HG02763 (cell line): ENCODE results near the gene MYL10.

Source experiments
- ATAC-seq: cut with Tn5 transposase; IDR thresholded peaks from one replicate; pipeline ENCODE4 v1.9.1; 2021; ENCODE audit warnings: mild to moderate bottlenecking, moderate library complexity; ENCODE audit not compliant: unreplicated experiment

MYL10 gene

DNA sequence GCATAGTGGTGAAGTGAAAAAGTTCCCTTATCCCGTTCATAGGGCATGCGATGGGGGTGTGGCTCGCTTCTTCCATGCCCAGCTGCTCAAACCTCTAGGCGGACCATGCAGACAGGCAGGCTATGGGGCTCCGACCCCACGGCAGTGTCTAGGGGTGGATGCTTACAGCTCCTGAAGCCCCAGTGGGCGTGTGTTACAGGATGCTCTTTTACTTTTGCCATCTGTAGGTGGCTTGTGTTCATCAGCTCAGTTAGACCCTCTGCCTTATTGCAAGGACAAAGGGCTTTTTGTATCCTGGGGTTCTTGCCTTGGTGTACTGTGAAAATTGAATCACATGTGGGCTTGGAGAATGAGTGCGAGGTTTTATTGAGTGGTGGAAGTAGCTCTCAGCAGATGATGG, at the start of gene MYL10:
MYL10 (minus strand) TSS at position 126 of the 400 bp plus-strand sequence. CDS start 178 bp downstream, outside the sequence.
- ATAC-seq: no peak

DNA sequence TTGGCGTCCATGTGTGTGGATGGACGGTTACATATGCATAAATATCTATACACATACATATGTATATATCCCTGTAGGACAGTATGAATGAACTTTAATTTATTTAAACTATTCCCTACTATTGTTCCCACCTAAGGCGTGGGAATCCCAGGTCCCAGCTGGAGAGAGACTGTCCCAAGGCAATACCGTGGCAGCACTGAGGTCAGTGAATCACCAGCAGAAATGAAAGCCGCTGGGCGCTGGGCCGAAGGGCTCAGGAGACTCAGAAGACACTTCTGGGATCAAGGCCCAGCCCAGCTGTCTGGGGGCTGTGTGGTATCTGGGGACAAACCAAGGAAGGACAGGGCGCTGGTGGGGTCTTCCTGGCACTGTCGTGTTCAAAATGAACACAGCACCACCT, 49.6 kb upstream of the MYL10 start:
- ATAC-seq: no peak

GRCh38 chr7:101677797-101678479, 48.8 kb upstream of the MYL10 start:
- ATAC-seq: no peak

DNA sequence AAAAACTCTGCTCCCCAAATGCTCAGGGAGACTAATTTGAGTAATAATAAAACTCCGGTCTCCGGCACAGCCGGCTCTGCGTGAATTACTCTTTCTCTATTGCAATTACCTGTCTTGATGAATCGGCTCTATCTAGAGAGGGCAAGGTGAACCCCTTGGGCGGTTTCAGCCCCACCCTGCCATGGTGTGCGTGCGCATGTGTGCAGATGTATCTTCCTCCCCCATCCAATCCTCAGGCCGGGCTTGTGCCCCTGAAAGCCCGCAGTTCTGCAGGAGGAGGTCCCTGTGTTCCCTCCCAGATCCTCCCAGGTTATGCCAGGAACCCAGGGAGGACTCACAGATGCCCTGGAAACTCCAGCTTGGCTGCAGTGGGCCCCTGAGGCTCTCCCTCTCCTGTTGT, 48.3 kb upstream of the MYL10 start:
- ATAC-seq: no peak

- no peak for ATAC-seq
Measured at GRCh38 chr7:101676956-101677355, 47.9 kb upstream of the MYL10 start.

GRCh38 chr7:101676062-101676598, 47.0 kb upstream of the MYL10 start:
- no peak for ATAC-seq

DNA sequence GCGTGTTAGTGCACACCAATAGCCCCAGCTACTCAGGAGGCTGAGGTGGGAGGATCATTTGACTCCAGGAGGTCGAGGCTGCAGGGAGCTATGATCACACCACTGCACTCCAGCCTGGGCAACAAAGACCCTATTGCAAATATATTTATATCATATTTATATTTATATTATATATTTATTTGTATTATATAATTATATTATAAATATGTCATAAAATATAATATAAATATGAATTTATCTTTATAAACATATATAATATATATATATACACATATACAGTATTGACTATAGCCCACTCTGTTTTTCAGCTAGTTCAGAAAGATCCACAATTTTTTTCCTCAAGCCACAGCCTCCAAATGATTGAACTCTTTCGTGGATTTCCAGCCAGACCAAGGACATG, 45.3 kb upstream of the MYL10 start:
- no peak for ATAC-seq

DNA sequence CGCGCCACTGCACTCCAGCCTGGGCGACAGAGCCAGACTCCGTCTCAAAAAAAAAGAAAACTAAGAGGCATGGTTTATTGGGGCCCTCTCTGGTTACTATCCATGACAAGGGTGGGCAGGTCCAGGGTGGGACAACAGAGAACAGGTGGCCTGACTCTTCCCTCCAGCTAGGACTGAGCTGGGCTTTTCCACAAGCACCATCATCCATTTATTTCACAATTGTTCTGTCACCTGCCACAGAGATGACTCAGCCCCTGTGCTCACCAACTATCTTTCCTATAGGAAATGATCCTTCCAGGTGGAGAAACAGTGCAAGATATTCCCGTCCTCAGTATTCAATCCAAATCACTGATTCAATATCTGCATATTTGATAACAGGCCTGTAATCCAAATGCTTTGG, 44.9 kb upstream of the MYL10 start:
- no peak for ATAC-seq

GRCh38 chr7:101673315-101673714, 44.2 kb upstream of the MYL10 start:
- no peak for ATAC-seq

DNA sequence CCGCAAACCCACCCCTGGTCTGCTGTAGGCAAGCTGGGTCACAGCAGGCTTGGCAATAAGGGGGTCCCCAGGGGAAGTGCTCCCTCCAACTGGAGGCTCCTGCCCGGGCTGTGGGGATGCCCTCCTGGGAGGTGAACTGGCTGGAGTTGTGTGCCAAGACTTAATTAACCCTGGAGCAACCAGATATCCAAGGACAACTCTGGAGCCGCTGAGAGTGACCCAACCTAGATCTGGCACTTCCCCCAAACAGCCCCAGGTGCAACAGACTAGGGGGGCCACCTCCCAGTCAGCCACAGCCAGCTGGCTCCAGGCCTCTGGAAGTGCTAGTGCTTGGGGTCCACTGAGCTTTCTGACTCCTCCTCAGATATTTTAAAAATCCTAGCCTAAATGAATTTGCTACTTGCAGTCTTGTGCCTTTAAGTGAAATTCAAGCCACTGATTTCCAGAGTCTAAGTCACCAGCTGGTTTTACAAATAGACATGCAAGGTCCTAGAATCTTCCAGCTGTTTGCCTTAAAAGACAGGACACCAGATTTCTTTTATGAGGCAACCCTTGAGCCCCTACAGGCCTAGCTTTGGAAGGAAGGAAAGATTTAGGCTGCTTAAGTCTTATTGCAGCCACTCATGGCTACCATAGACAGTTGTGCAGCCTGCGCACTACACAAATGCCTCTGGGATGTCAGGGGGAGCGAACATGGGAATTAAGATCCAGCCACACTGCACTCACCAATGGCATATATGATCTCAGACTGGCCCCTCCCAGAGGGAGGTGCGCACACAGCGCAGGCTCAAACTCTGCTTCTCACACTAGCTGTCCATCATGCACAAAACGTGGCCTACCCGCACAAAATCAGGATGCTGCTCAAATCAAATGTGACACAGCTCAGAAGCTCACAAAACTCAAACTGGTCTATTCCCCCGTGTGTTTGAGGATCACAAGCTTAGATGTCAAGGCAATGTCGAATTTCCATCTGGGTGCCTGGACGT, 42.6 kb upstream of the MYL10 start:
- no peak for ATAC-seq

- no peak for ATAC-seq
Measured at GRCh38 chr7:101669307-101669706, 40.2 kb upstream of the MYL10 start.

- ATAC-seq: no peak
Measured at GRCh38 chr7:101668726-101669125, 39.6 kb upstream of the MYL10 start.

DNA sequence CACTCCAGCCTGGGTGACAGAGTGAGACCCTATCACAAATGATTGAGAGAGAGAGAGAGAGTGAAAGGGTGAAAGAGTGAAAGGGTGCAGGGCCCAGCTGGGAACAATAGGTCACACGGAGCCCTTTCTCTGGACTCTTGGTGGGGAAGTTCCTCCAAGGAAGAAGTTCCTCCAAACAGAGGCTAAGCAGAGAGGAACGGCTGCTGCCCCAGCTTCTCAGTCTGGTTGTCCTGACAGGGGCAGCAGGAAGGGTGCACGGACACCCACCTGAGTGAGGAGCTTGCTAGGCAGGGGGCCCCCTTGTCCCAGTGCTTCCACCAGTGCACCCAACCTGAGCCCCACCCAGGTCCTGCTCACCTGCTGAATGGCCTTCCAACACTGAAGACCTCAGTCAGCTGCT, 38.8 kb upstream of the MYL10 start:
- ATAC-seq: no peak

GRCh38 chr7:101667399-101667798, 38.3 kb upstream of the MYL10 start:
- ATAC-seq: no peak

DNA sequence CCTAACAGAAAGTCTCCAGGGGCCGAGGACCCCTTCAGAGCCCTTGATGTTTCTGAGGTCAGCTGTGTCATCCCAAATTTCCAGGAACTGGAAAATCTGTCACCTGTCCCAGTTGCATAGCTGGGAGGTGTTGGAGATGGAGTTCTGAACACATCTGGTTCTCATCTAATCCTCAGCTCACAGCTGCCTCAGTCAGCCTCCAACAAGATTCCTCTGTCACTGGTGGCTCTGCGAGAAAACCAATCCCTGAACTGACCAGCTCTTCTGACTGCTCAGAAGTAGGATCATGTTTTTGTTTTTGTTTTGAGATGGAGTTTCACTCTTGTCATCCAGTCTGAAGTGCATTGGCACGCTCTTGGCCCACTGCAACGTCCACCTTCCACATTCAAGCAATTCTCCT, 37.6 kb upstream of the MYL10 start:
- ATAC-seq: no peak

DNA sequence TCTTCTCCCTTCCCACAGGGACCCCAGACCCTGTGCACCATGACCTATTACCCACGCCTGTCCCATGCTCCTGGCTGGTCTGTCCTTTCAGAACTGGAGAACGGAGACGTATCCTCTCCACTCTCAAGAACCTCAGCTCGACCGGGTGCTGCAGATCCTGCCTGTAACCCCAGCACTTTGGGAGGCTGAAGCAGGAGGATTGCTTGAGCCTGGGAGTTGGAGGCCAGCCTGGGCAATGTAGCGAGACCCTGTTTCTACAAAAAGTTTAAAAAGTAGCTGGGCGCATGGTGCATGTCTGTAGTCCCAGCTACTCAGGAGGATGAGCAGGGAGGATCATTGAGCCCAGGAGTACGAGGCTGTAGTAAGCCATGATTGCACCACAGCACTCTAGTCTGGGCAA, 37.2 kb upstream of the MYL10 start:
- no peak for ATAC-seq

DNA sequence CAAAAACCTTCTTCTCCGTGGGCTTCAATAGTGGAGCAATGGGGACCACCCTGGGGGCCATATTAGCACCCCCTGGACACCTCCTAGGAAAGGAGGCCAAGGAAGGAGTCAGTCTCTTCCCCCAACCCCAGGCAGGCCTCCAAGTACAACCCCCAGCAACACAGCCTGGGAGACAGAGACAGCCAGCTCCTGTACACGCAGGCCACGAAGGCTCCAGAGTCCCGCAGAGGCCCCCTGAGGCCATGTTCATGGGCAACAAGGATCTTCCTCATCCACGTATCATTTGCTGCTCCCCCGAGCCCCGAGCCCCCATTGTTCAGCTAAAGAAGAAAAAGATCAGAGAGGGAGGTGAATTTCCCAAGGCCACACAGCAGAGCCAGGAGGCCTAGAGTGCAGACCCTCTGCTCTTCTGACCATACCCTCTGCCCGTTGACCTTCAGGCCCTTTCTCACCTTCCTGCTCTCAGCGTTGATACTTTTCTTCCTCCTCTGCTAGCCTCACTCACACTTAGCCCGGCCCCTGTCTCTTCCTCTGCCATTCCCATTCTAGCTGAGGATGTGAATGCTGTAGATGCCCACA, 35.9 kb upstream of the MYL10 start:
- no peak for ATAC-seq

- no peak for ATAC-seq
Measured at GRCh38 chr7:101664436-101664835, 35.3 kb upstream of the MYL10 start.

DNA sequence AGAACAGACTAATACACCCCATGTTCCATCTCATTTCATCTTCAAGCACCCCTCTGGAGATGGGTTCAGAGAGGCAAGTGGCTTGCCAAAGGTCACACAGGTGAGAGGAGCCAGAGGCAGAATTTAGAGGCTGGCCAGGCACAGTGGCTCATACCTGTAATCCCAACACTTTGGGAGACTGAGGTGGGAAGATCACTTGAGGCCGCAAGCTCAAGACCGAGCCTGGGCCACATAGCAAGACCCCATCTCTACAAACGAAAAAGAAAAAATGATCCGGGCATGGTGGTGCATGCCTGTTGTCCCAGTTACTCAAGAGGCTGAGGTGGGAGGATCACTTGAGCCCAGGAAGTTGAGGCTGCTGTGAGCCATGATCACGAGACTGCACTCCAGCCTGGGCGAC, 34.7 kb upstream of the MYL10 start:
- ATAC-seq: no peak

DNA sequence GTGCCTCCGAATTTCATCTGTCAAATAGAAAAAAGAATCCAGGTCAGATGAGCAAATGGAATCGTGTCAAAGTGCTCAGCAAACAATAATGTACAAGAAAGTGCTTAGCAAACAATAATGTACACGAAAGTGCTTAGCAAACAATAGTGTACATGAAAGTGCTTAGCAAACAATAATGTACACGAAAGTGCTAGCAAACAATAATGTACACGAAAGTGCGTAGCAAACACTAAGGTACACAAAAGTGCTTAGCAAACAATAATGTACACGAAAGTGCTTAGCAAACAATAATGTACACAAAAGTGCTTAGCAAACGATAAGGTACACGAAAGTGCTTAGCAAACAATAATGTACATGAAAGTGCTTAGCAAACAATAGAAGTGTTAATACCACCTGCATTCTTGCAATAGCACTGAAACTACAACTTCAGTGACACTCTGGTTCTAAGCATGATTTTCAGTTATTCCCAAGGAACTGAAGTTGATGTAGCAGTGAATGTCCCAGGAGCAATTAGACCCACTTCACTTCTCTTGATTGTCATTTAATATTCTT, 33.4 kb upstream of the MYL10 start:
- ATAC-seq: no peak

DNA sequence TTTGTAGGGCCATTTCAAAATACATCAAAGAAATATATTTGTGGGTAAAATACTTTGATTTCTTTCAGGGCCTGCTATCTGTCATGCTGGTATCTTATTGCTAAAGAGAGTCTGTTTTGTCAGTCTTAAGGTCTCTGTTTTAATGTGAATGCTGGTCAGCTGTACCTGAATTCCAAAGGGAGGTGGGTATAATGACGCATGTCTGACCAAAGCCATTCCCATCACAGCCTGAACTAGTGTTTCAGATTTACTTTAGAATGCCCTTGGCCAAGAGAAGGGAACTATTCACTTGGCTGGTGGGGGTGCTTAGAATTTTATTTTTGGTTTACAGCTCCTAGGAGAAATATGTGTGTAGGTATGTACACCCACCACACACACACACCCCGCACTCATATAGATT, 30.6 kb upstream of the MYL10 start:
- ATAC-seq: no peak
